Measurements from ENCODE around the gene CLRN3.

Gene CLRN3

GRCh38 chr10:127892743-127893142, at the start of gene CLRN3:
Gene CLRN3, minus strand, starts transcription at chr10:127892941. Its CDS starts 157 bp downstream, at chr10:127892784.
- no peak for DNase-seq (ENCODE audit: low read depth in 2 of 2)

GRCh38 chr10:127940866-127941640, 48.3 kb upstream of the CLRN3 start:
- DNase-seq (ENCODE audit: low read depth in 2 of 2) = no peak

GRCh38 chr10:127939786-127940330, 47.1 kb upstream of the CLRN3 start:
- no peak for DNase-seq (ENCODE audit: low read depth in 2 of 2)

GRCh38 chr10:127937915-127938463, 45.2 kb upstream of the CLRN3 start:
- DNase-seq (ENCODE audit: low read depth in 2 of 2) = no peak

- no peak for DNase-seq (ENCODE audit: low read depth in 2 of 2)
Measured at GRCh38 chr10:127937069-127937468, 44.3 kb upstream of the CLRN3 start.

GRCh38 chr10:127935071-127935561, 42.4 kb upstream of the CLRN3 start:
- DNase-seq (ENCODE audit: low read depth in 2 of 2) = no peak

GRCh38 chr10:127934383-127934782, 41.6 kb upstream of the CLRN3 start:
- no peak for DNase-seq (ENCODE audit: low read depth in 2 of 2)

- DNase-seq (ENCODE audit: low read depth in 2 of 2) = no peak
Measured at GRCh38 chr10:127933271-127933670, 40.5 kb upstream of the CLRN3 start.

GRCh38 chr10:127932521-127933270, 40.0 kb upstream of the CLRN3 start:
- DNase-seq (ENCODE audit: low read depth in 2 of 2) = no peak

GRCh38 chr10:127928021-127928806, 35.5 kb upstream of the CLRN3 start:
- no peak for DNase-seq (ENCODE audit: low read depth in 2 of 2)

- no peak for DNase-seq (ENCODE audit: low read depth in 2 of 2)
Measured at GRCh38 chr10:127926455-127926854, 33.7 kb upstream of the CLRN3 start.

- DNase-seq (ENCODE audit: low read depth in 2 of 2) = no peak
Measured at GRCh38 chr10:127925471-127926207, 32.9 kb upstream of the CLRN3 start.

GRCh38 chr10:127923646-127924045, 30.9 kb upstream of the CLRN3 start:
- DNase-seq (ENCODE audit: low read depth in 2 of 2) = no peak

- DNase-seq (ENCODE audit: low read depth in 2 of 2) = no peak
Measured at GRCh38 chr10:127922675-127923366, 30.1 kb upstream of the CLRN3 start.

GRCh38 chr10:127922206-127922605, 29.5 kb upstream of the CLRN3 start:
- DNase-seq (ENCODE audit: low read depth in 2 of 2) = no peak

GRCh38 chr10:127921753-127922145, 29.0 kb upstream of the CLRN3 start:
- no peak for DNase-seq (ENCODE audit: low read depth in 2 of 2)

GRCh38 chr10:127921075-127921752, 28.5 kb upstream of the CLRN3 start:
- DNase-seq (ENCODE audit: low read depth in 2 of 2) = no peak

- DNase-seq (ENCODE audit: low read depth in 2 of 2) = no peak
Measured at GRCh38 chr10:127920306-127921074, 27.7 kb upstream of the CLRN3 start.

Data from stimulated activated CD4-positive, alpha-beta T cell treated with anti-CD3 and anti-CD28 coated beads, Interleukin-4, amount 100 ng/mL, for 48 hours (primary cell).